Breast epithelium (tissue), 4 donors: ENCODE results near the gene PLEKHG7. TPM values are rescaled to one million over a fixed set of nuclear protein-coding genes. Genes with fewer than 3 reads are reported as not detected.

Source experiments
- DNase-seq, 2 donors: peaks; one replicate each; pipeline ENCODE4 v3.0.0-alpha.2; 2019; ENCODE audit warnings: low spot score in 2 of 2
- H3K27ac ChIP-seq, 2 donors: fragments of 200-600 bp; sonication (generic) in 1 of 2; one replicate each; pipeline ENCODE4 v1.5.1; 2016 to 2019; ENCODE audit warnings: mild to moderate bottlenecking in 1 of 2
- H3K27me3 ChIP-seq, 2 donors: fragments of 200-600 bp; sonication (generic) in 1 of 2; one replicate each; pipeline versions ENCODE4 v1.5.1 to v1.6.0; 2017 to 2019; ENCODE audit warnings: control low read depth in 1 of 2, mild to moderate bottlenecking in 1 of 2
- H3K36me3 ChIP-seq: fragments of 200-600 bp; one replicate; pipeline ENCODE4 v1.5.1; 2019
- H3K4me1 ChIP-seq, 2 donors: fragments of 200-600 bp; sonication (generic); one replicate each; pipeline ENCODE4 v1.5.1; 2016 to 2019; ENCODE audit warnings: control low read depth in 1 of 2
- H3K4me3 ChIP-seq, 3 donors: fragments of 200-600 bp; sonication (generic); 1 replicate in 2 of 3; 2 replicates in 1 of 3; pipeline ENCODE4 v1.5.1; 2016 to 2019; ENCODE audit warnings: mild to moderate bottlenecking in 3 of 3, moderate library complexity in 2 of 3
- H3K9me3 ChIP-seq, 2 donors: fragments of 200-600 bp; sonication (generic) in 1 of 2; one replicate each; pipeline ENCODE4 v1.5.1; 2016 to 2019; ENCODE audit warnings: control low read depth in 1 of 2
- CTCF ChIP-seq, 3 donors: fragments of 450-650 bp; IDR thresholded peaks; one replicate each; pipeline ENCODE4 v1.5.1; 2016 to 2017; ENCODE audit warnings: antibody characterized with exemption in 3 of 3, mild to moderate bottlenecking in 3 of 3, moderate library complexity in 3 of 3
- POLR2A ChIP-seq: fragments of 450-650 bp; IDR thresholded peaks from one replicate; pipeline ENCODE4 v1.6.1; 2016; ENCODE audit warnings: antibody characterized with exemption, mild to moderate bottlenecking, moderate library complexity
- POLR2AphosphoS5 ChIP-seq, 3 donors: sonication (generic); formaldehyde crosslinking; IDR thresholded peaks; one replicate each; pipeline ENCODE4 v1.6.1; 2017; ENCODE audit warnings: antibody characterized with exemption in 3 of 3
- intact Hi-C: fragments of 100-400 bp; cut with DNase I; formaldehyde crosslinking; loops from one replicate; pipeline ENCODE4 v1.15.1; 2023; ENCODE audit warnings: low total_unique reads
- total RNA-seq, 3 donors: library from RNA; depleted of rRNA; stranded (reverse); fragments of >200 nt; gene quantifications; one replicate each; pipeline ENCODE4 v1.1.0, GENCODE V29; 2016

Gene PLEKHG7
- total RNA-seq, 3 donors from 2014 or later: 0.15 to 0.33 TPM; not detected in 1

- no peaks in the 10 kb centered on the region for H3K36me3 ChIP-seq
- no peak overlapping the region for H3K27ac ChIP-seq
- no peaks in the 10 kb centered on the region for H3K4me1 ChIP-seq
- no peak for DNase-seq
- H3K27me3 ChIP-seq: no peaks in the 10 kb centered on the region
- TF ChIP-seq POLR2A (no peak), POLR2AphosphoS5 (IDR thresholded peaks at IDR 0.05) (no peak), CTCF (IDR thresholded peaks at IDR 0.05) (no peak)
- H3K4me3 ChIP-seq: no peak overlapping the region
- intact Hi-C loops: no loop called here
- no peaks in the 10 kb centered on the region for H3K9me3 ChIP-seq
Observed at GRCh38 chr12:92695577-92695976, 7.2 kb upstream of the PLEKHG7 start.

- H3K27ac ChIP-seq: no peak overlapping the region
- intact Hi-C loops: no loop called here
- no peaks in the 10 kb centered on the region for H3K27me3 ChIP-seq
- no peaks in the 10 kb centered on the region for H3K9me3 ChIP-seq
- H3K4me3 ChIP-seq: no peak overlapping the region
- no peaks in the 10 kb centered on the region for H3K4me1 ChIP-seq
- TF ChIP-seq POLR2AphosphoS5 (IDR thresholded peaks at IDR 0.05): no peak
- no peak for TF ChIP-seq POLR2A
- no peak for TF ChIP-seq CTCF (IDR thresholded peaks at IDR 0.05)
- no peaks in the 10 kb centered on the region for H3K36me3 ChIP-seq
- DNase-seq: no peak
Observed at GRCh38 chr12:92696216-92696615, 6.6 kb upstream of the PLEKHG7 start.

GRCh38 chr12:92698474-92698873 is 4.3 kb upstream of the PLEKHG7 start:
- no peaks in the 10 kb centered on the region for H3K4me1 ChIP-seq
- intact Hi-C loops: no loop called here
- no peaks in the 10 kb centered on the region for H3K27me3 ChIP-seq
- H3K27ac ChIP-seq: no peak overlapping the region
- H3K4me3 ChIP-seq: no peak overlapping the region
- no peaks in the 10 kb centered on the region for H3K9me3 ChIP-seq
- H3K36me3 ChIP-seq: no peaks in the 10 kb centered on the region
- no peak for DNase-seq
- TF ChIP-seq POLR2AphosphoS5 (IDR thresholded peaks at IDR 0.05) (no peak), POLR2A (no peak), CTCF (IDR thresholded peaks at IDR 0.05) (no peak)

GRCh38 chr12:92701441-92701840 is 1.3 kb upstream of the PLEKHG7 start:
- no peaks in the 10 kb centered on the region for H3K4me1 ChIP-seq
- no peaks in the 10 kb centered on the region for H3K9me3 ChIP-seq
- H3K36me3 ChIP-seq: no peaks in the 10 kb centered on the region
- no peak overlapping the region for H3K4me3 ChIP-seq
- intact Hi-C loops: no loop called here
- no peak for DNase-seq
- H3K27me3 ChIP-seq: no peaks in the 10 kb centered on the region
- H3K27ac ChIP-seq: no peak overlapping the region
- no peak for TF ChIP-seq POLR2AphosphoS5 (IDR thresholded peaks at IDR 0.05)
- no peak for TF ChIP-seq POLR2A
- no peak for TF ChIP-seq CTCF (IDR thresholded peaks at IDR 0.05)

GRCh38 chr12:92703786-92704185 is 997 bp downstream of the PLEKHG7 start:
- Histone ChIP-seq H3K27me3 (no peaks in the 10 kb centered on the region), H3K27ac (no peak overlapping the region), H3K4me3 (no peak overlapping the region), H3K9me3 (no peaks in the 10 kb centered on the region), H3K4me1 (no peaks in the 10 kb centered on the region), H3K36me3 (no peaks in the 10 kb centered on the region)
- TF ChIP-seq POLR2AphosphoS5 (IDR thresholded peaks at IDR 0.05): no peak
- TF ChIP-seq POLR2A: no peak
- TF ChIP-seq CTCF (IDR thresholded peaks at IDR 0.05): no peak
- intact Hi-C loops: no loop called here
- DNase-seq: no peak
